HG03135 (cell line): ENCODE results near the gene RIPK4.

Experiments
- ATAC-seq: cut with Tn5 transposase; IDR thresholded peaks from one replicate; pipeline ENCODE4 v1.9.1; 2021; ENCODE audit warnings: mild to moderate bottlenecking, moderate library complexity; ENCODE audit not compliant: unreplicated experiment

Gene RIPK4

GRCh38 chr21:41755934-41756773 is 10.7 kb downstream of the RIPK4 start:
- no peak for ATAC-seq

GRCh38 chr21:41755258-41755933 is 11.5 kb downstream of the RIPK4 start:
- ATAC-seq: no peak

DNA sequence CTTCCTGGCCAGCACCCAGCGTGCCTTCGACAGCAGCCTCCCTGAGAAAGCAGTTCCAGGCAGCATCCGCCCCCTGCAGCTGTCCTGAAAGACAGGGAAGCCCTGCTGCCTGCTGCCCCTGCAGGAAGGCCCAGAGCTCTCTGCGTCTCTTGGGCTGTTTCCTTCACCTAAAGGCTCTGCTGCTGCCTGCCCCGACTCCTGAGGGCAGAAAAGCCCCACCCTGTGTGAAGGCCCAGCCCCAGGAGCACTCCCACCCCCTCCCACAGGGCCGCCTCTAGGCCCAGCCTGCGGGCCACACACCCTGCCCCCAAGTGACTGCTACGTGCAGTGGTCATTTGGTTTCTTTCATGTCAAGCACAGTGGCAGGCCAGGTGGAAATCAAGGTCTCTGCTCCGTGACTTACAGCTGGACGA is 12.4 kb downstream of the RIPK4 start:
- ATAC-seq: no peak

DNA sequence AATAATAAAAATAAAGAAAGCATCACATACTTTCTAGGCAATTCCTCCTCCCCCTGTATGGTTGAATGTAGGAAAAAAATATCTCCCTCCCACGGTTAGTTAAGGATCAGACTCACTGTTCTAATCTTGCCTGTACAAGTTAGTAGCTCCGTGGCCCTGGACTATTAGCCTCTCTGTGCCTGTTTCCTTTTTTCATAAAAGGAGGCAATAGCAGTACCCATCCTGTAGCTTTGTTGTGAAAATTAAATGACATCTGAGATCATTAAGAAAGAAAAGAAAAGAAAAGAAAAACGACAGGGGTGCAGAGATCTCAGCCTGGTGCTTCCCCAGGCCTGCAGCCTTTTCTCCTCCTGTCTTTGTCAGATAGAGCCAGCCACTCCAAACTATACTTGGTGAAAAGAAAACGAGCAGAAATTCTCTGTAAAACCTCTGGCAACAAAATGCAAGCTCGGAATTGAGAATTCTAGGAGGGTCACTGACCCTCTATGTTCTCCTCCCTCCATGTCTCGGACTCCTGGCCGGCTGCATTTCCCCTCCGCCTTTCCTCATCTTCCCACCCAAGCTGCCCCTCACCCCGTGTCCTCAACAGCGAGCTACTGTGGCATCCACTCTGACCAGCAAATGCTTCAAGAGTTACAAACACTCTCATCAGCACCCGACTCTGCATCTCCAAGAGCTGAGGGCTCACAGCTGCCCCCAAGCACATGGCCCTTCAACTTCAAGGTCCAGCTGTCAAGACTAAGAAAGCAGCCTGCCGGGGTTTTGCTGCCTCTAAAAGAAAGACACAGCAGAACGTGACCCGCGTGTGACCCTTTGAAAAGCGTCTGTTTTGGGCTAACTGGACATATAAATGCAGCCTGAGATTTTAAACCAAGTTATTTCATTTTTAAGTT is 13.6 kb downstream of the RIPK4 start:
- no peak for ATAC-seq

DNA sequence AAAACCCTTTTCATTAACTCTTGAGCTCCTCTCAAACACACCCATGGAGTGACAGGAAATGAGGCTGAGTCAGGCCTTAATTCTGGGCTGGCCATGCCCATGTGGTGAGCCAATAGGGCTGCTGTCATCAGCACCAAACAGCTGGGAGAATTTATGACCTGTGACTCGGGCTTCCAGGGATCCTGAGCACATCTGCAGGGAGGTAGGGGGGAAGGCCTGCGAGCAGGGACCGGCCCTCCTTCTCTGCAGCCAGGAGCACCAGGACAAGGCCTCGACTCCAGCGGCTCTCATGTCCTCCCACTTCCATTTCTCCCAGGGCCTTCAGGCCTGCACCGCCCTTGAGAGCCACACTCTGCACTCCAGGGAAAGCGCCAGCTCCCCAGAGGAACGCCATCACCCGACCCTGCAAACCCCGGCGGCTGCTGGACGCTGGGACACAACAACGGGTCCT is 14.6 kb downstream of the RIPK4 start:
- ATAC-seq: no peak

GRCh38 chr21:41751611-41752011 is 15.2 kb downstream of the RIPK4 start:
- no peak for ATAC-seq

DNA sequence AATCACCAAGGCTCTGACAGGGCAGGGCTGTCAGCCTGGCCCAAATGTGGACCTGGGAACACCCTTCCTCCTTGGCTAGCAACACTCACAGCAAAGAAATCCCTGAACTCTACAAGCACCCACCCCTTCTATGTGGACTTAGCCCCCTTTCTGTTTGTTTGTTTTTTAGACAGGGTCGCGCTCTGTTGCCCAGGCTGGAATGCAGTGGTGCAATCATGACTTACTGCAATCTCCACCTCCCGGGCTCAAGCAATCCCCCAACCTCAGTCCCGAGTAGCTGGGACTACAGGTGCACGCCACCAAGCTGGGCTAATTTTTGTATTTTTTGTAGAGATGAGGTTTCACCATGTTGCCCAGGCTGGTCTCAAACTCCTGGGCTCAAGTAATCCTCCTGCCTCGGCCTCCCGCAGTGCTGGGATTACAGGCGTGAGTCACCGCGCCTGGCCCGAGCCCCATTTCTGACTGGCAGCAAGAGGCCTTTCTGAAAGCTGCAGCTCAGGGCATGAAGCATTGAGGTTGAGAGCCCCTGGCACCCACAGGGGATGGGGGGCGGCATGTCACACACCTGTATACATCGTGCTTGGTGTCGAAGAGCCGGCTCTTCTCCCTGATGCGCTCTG is 16.2 kb downstream of the RIPK4 start:
- no peak for ATAC-seq

GRCh38 chr21:41750051-41750450 is 16.8 kb downstream of the RIPK4 start:
- ATAC-seq: no peak

- no peak for ATAC-seq
These were observed 17.6 kb downstream of the RIPK4 start for GRCh38 chr21:41749286-41749685.

DNA sequence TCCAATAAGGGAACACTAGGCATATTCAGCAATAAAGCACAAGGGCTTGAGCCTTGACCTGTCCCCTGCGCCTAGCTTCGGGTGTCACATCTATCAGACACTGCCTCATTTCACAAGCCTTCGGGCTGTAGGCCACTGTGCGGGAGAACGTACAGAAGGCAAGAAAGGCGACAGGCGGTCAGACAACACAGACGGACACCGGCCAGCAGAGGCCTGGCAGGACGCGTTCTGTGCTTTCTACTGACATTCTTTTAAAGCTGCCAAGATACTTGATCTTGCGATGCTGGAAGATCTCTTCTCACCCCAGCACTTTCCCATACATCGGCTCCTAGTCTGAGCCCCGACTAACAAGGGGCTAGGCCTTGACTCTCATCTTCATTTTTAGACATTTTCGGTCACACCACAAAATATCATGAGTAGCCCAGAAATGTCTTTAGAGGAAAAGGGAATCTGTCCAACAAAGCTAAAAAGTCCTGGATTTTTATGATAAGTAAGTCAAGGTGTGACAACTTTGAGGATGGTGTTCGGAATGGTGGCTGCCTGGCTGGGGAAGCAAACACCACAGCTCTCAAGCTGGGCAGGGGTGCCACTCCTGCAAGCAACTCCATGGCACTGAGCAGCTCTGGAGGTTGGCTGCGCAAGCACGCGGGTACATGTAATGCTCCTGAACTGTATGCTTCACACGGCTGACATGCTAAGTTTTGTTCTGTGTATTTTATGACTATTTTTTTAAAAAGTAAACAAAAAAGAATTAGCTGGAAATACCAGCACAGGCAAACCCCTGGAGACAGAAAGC is 18.7 kb downstream of the RIPK4 start:
- no peak for ATAC-seq

GRCh38 chr21:41746744-41747006 is 20.2 kb downstream of the RIPK4 start:
- no peak for ATAC-seq

DNA sequence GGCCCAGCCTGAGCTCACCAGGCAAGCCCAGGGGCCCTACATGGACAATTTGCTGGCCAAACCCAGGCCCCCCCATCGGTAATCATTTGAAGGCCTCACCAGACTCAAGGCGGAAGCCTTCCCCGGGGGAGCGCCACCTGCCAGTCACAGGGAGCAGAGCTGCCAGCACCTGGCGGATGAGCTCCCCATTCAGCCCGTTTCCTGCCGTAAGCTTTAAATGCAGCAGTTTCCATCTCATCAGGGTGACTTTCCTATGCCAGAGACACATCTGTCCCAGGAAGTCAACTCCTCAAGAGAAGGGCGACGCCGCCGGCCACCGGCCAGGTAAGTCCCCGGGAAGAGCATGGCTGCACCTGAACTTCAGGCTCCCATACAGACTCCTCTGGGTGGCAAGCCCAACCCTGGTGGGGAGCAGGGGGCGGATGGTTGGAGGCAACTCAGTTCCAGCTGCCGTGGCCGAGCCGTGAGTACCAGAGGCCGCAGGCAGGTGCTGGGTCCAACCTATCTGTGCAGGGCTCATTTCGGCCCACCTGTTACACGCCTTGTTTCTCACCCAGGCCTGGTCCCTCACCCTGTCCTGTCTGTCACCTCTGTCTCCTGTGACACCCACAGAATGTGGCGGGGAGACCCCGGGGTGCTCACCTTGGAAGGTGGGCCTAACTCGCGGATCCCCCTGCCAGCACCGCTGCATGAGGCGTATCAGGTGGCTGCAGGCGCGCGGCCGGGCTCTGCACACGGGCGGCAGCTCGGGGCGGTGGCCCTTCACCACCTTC is 20.7 kb downstream of the RIPK4 start:
- ATAC-seq: no peak

GRCh38 chr21:41745026-41745820 is 21.6 kb downstream of the RIPK4 start:
- ATAC-seq: no peak

- ATAC-seq: no peak
These were observed 22.6 kb downstream of the RIPK4 start for GRCh38 chr21:41744028-41744930.

- no peak for ATAC-seq
These were observed 23.4 kb downstream of the RIPK4 start for GRCh38 chr21:41743321-41744027.

GRCh38 chr21:41742073-41742875 is 24.6 kb downstream of the RIPK4 start:
- no peak for ATAC-seq
